Right lobe of liver (tissue), 4 donors: ENCODE results near the gene SLC24A1.

Source experiments
- POLR2A ChIP-seq: fragments of 450-650 bp; IDR thresholded peaks from one replicate; pipeline ENCODE4 v1.6.1; 2017; ENCODE audit warnings: antibody characterized with exemption, mild to moderate bottlenecking
- TF ChIP-seq, protein P1 (sequence below), 4 donors: fragments of 200-600 bp in 3 of 4; fragments of 450-650 bp in 1 of 4; IDR thresholded peaks; one replicate each; pipeline versions ENCODE4 v1.5.1 to v1.8.0; 2016 to 2022; ENCODE audit warnings: antibody characterized with exemption in 4 of 4, mild to moderate bottlenecking in 2 of 4
- donor health status: DM: no; HTN: no; CAD: no.
- donor health status: DM: no; HTN: no; CAD: no.
- donor health status: DM: no; HTN: yes; CAD: no.

DNA sequence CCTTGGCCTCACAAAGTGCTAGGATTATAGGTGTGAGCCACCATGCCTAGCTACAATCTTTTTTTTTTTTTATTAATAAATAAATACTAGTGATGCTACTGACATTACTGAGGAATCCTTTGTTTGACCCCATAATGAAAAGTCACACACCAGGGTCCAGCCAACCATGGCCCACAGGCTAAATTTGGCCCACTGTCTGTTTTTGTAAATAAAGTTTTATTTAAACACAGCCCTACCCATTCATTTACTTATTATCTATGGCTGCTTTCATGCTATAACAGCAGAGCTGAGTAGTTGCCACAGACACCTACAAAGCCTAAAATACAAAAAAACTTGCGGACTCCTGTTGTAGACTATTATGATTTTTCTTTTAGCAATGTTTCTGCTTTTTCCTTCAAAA lies 18.2 kb upstream of the SLC24A1 start:
- no peak for TF ChIP-seq POLR2A
- TF ChIP-seq, protein P1, sequence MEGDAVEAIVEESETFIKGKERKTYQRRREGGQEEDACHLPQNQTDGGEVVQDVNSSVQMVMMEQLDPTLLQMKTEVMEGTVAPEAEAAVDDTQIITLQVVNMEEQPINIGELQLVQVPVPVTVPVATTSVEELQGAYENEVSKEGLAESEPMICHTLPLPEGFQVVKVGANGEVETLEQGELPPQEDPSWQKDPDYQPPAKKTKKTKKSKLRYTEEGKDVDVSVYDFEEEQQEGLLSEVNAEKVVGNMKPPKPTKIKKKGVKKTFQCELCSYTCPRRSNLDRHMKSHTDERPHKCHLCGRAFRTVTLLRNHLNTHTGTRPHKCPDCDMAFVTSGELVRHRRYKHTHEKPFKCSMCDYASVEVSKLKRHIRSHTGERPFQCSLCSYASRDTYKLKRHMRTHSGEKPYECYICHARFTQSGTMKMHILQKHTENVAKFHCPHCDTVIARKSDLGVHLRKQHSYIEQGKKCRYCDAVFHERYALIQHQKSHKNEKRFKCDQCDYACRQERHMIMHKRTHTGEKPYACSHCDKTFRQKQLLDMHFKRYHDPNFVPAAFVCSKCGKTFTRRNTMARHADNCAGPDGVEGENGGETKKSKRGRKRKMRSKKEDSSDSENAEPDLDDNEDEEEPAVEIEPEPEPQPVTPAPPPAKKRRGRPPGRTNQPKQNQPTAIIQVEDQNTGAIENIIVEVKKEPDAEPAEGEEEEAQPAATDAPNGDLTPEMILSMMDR (IDR thresholded peaks at IDR 0.05), result no peak
